Measurements from ENCODE around the gene S100A8.
"Not testable (repeated sequence)": the region's sequence is repeated elsewhere in the genome, so short reads cannot be mapped to it uniquely, and the experiment has no call there.

The S100A8 gene

GRCh38 chr1:153417136-153417888 is 26.4 kb upstream of the S100A8 start:
- DNase-seq (ENCODE audit: low read depth in 4 of 4, low spot score in 1 of 4) = no peak

GRCh38 chr1:153415850-153416570 is 25.1 kb upstream of the S100A8 start, which contains the start of gene S100A7A:
Gene S100A7A, plus strand, starts transcription at chr1:153416520. Its CDS starts 1,563 bp downstream, at chr1:153418083.
- no peak for DNase-seq (ENCODE audit: low read depth in 4 of 4, low spot score in 1 of 4)

GRCh38 chr1:153413961-153414360 is 23.1 kb upstream of the S100A8 start:
- DNase-seq (ENCODE audit: low read depth in 4 of 4, low spot score in 1 of 4) = not testable (repeated sequence)

- DNase-seq (ENCODE audit: low read depth in 4 of 4, low spot score in 1 of 4) = not testable (repeated sequence)
These were observed 16.4 kb upstream of the S100A8 start for GRCh38 chr1:153407274-153407673.

- not testable (repeated sequence) for DNase-seq (ENCODE audit: low read depth in 4 of 4, low spot score in 1 of 4)
These were observed 15.1 kb upstream of the S100A8 start for GRCh38 chr1:153405825-153406599.

GRCh38 chr1:153404768-153405167 is 13.9 kb upstream of the S100A8 start:
- peak; percentile 2 to 46 (median 36) for DNase-seq (ENCODE audit: low read depth in 4 of 4, low spot score in 1 of 4)

- DNase-seq (ENCODE audit: low read depth in 4 of 4, low spot score in 1 of 4) = no peak
These were observed 13.3 kb upstream of the S100A8 start for GRCh38 chr1:153404086-153404635.

- no peak for DNase-seq (ENCODE audit: low read depth in 4 of 4, low spot score in 1 of 4)
These were observed 12.7 kb upstream of the S100A8 start for GRCh38 chr1:153403421-153404085.

- DNase-seq (ENCODE audit: low read depth in 4 of 4, low spot score in 1 of 4) = no peak
These were observed 11.4 kb upstream of the S100A8 start for GRCh38 chr1:153402226-153402625.

GRCh38 chr1:153401461-153401860 is 10.6 kb upstream of the S100A8 start:
- DNase-seq (ENCODE audit: low read depth in 4 of 4, low spot score in 1 of 4) = no peak

GRCh38 chr1:153400244-153400643 is 9.4 kb upstream of the S100A8 start:
- no peak for DNase-seq (ENCODE audit: low read depth in 4 of 4, low spot score in 1 of 4)

- DNase-seq (ENCODE audit: low read depth in 4 of 4, low spot score in 1 of 4) = no peak
These were observed 8.7 kb upstream of the S100A8 start for GRCh38 chr1:153399401-153400055.

- no peak for DNase-seq (ENCODE audit: low read depth in 4 of 4, low spot score in 1 of 4)
These were observed 7.2 kb upstream of the S100A8 start for GRCh38 chr1:153397924-153398651.

- no peak for DNase-seq (ENCODE audit: low read depth in 4 of 4, low spot score in 1 of 4)
These were observed 6.4 kb upstream of the S100A8 start for GRCh38 chr1:153397051-153397923.

GRCh38 chr1:153396461-153396860 is 5.6 kb upstream of the S100A8 start:
- no peak for DNase-seq (ENCODE audit: low read depth in 4 of 4, low spot score in 1 of 4)

- no peak for DNase-seq (ENCODE audit: low read depth in 4 of 4, low spot score in 1 of 4)
These were observed 4.9 kb upstream of the S100A8 start for GRCh38 chr1:153395776-153396175.

GRCh38 chr1:153395136-153395685 is 4.3 kb upstream of the S100A8 start:
- DNase-seq (ENCODE audit: low read depth in 4 of 4, low spot score in 1 of 4) = no peak

- DNase-seq (ENCODE audit: low read depth in 4 of 4, low spot score in 1 of 4) = no peak
These were observed 3.5 kb upstream of the S100A8 start for GRCh38 chr1:153394391-153394790.
